MCF 10A (cell line): ENCODE data around the gene RTN4RL1. TPM values are rescaled to one million over a fixed set of nuclear protein-coding genes. Genes with fewer than 3 reads are reported as not detected.

Experiments
- BruUV-seq: library from RNA; stranded (reverse); fragments of 400-500 nt; replicated peaks from 2 replicates; lab custom pipeline; 2021; lab: Mats Ljungman, UMichigan
- CTCF ChIA-PET: fragments of 300-600 bp; sonication (Branson Sonifier 250); formaldehyde crosslinking; extraction: SDS; loops from one replicate; lab custom pipeline; 2021; ENCODE audit warnings: antibody characterized with exemption, inconsistent platforms; lab: Yijun Ruan, JAX
- POLR2A ChIA-PET: fragments of 300-600, 350-650 bp; sonication (Branson Sonifier 250); formaldehyde crosslinking; extraction: SDS; loops from one replicate; lab custom pipeline; 2020; ENCODE audit warnings: antibody characterized with exemption, inconsistent platforms; lab: Yijun Ruan, JAX
- DNase-seq: peaks from one replicate; pipeline ENCODE4 v3.0.0-alpha.2; 2018; ENCODE audit not compliant: unreplicated experiment
- H3K27ac Mint-ChIP-seq: one replicate; pipeline ENCODE4 v1.8.0; 2022; ENCODE audit warnings: mild to moderate bottlenecking, low read depth, mixed read lengths; ENCODE audit not compliant: unreplicated experiment
- H3K27me3 Mint-ChIP-seq: one replicate; pipeline ENCODE4 v1.8.0; 2022; ENCODE audit warnings: mixed read lengths; ENCODE audit not compliant: insufficient read depth, unreplicated experiment
- H3K36me3 Mint-ChIP-seq: one replicate; pipeline ENCODE4 v1.8.0; 2022; ENCODE audit warnings: mild to moderate bottlenecking, moderate library complexity, mixed read lengths; ENCODE audit not compliant: insufficient read depth, unreplicated experiment
- H3K4me1 Mint-ChIP-seq: one replicate; pipeline ENCODE4 v1.8.0; 2022; ENCODE audit warnings: mixed read lengths; ENCODE audit not compliant: insufficient read depth, unreplicated experiment
- H3K4me3 Mint-ChIP-seq: one replicate; pipeline ENCODE4 v1.8.0; 2022; ENCODE audit warnings: mild to moderate bottlenecking, moderate library complexity, mixed read lengths; ENCODE audit not compliant: unreplicated experiment
- H3K9me3 Mint-ChIP-seq: one replicate; pipeline ENCODE4 v1.8.0; 2022; ENCODE audit warnings: mixed read lengths; ENCODE audit not compliant: unreplicated experiment
- CTCF ChIP-seq: fragments of 200-600 bp; IDR thresholded peaks from one replicate; pipeline ENCODE4 v1.8.0; 2022; ENCODE audit warnings: antibody characterized with exemption, mild to moderate bottlenecking; ENCODE audit not compliant: unreplicated experiment
- intact Hi-C: fragments of 100-400 bp; cut with micrococcal nuclease; formaldehyde crosslinking; loops from 2 replicates; pipeline ENCODE4 v1.14.1; 2022
- total RNA-seq: library from RNA; stranded (reverse); gene quantifications from 2 replicates; pipeline ENCODE4 v1.2.3, GENCODE V29; 2022

Gene RTN4RL1
- total RNA-seq, 1 experiment from 2014 or later = 2.9 TPM

GRCh38 chr17:1912146-1912545, 113.0 kb downstream of the RTN4RL1 start:
- no peak for DNase-seq
- no peak for TF ChIP-seq CTCF
- Mint-ChIP-seq H3K4me3 (no peak overlapping the region), H3K4me1 (no peaks in the 10 kb centered on the region), H3K36me3 (no peaks in the 10 kb centered on the region), H3K27me3 (peaks cover 28% of the 10 kb centered on the region), H3K9me3 (no peaks in the 10 kb centered on the region), H3K27ac (no peak overlapping the region)
- intact Hi-C loops = no loop called here
- ChIA-PET CTCF (interaction anchor here (1.2 to 4.7 kb wide), 2 partner anchors 114 to 129 kb away, joined by 3 to 124 read pairs; partner anchors contain the start of gene RTN4RL1), POLR2A (interaction anchor here (1.2 kb wide), 1 partner anchor 113 kb away, joined by 4 read pairs; the partner anchor contains the start of gene RTN4RL1)
- BruUV-seq = no TSS peak

- H3K36me3 Mint-ChIP-seq = no peaks in the 10 kb centered on the region
- H3K4me3 Mint-ChIP-seq = no peak overlapping the region
- no peak for DNase-seq
- no peak overlapping the region for H3K27ac Mint-ChIP-seq
- intact Hi-C loops = no loop called here
- peaks cover 26% of the 10 kb centered on the region for H3K27me3 Mint-ChIP-seq
- TF ChIP-seq CTCF = no peak
- POLR2A ChIA-PET = interaction anchor here (0.6 to 3.1 kb wide), 6 partner anchors 71 to 328 kb away, joined by 3 to 50 read pairs (median 4); partner anchors contain the start of genes OVCA2 and RTN4RL1
- H3K4me1 Mint-ChIP-seq = no peaks in the 10 kb centered on the region
- CTCF ChIA-PET = interaction anchor here (1.0 to 4.7 kb wide), 11 partner anchors 16 to 334 kb away, joined by 3 to 124 read pairs (median 7); partner anchors contain the start of genes OVCA2 and RTN4RL1
- H3K9me3 Mint-ChIP-seq = no peaks in the 10 kb centered on the region
- BruUV-seq = no TSS peak
Observed at GRCh38 chr17:1909985-1910384, 115.1 kb downstream of the RTN4RL1 start.

GRCh38 chr17:1908699-1909309, 116.3 kb downstream of the RTN4RL1 start:
- ChIA-PET POLR2A (interaction anchor here (0.5 to 3.1 kb wide), 8 partner anchors 14 to 1098 kb away, joined by 3 to 50 read pairs (median 4); partner anchors contain the start of genes OVCA2 and RTN4RL1), CTCF (interaction anchor here (0.6 to 4.7 kb wide), 24 partner anchors 10 to 444 kb away, joined by 3 to 124 read pairs (median 4); partner anchors contain the start of genes OVCA2 and RTN4RL1)
- intact Hi-C loops = loop anchor here (1.0 kb wide), 3 partner anchors 116 to 335 kb away; partner anchors contain the start of genes DPH1 and RTN4RL1
- Mint-ChIP-seq H3K36me3 (no peaks in the 10 kb centered on the region), H3K4me3 (no peak overlapping the region), H3K4me1 (no peaks in the 10 kb centered on the region), H3K27me3 (peaks cover 26% of the 10 kb centered on the region), H3K9me3 (no peaks in the 10 kb centered on the region), H3K27ac (no peak overlapping the region)
- BruUV-seq = no TSS peak
- peak; percentile 73 for TF ChIP-seq CTCF
- peak; percentile 81 for DNase-seq
